GM19463 (cell line): ENCODE measurements around the gene IL1RAP.

ENCODE experiments used
- ATAC-seq: cut with Tn5 transposase; IDR thresholded peaks from one replicate; pipeline ENCODE4 v1.9.1; 2021; ENCODE audit warnings: mild to moderate bottlenecking, moderate library complexity; ENCODE audit not compliant: unreplicated experiment

The IL1RAP gene

GRCh38 chr3:190605385-190605784, 91.5 kb downstream of the IL1RAP start:
- no peak for ATAC-seq

GRCh38 chr3:190606596-190606995, 92.7 kb downstream of the IL1RAP start:
- no peak for ATAC-seq

- no peak for ATAC-seq
These were observed 93.1 kb downstream of the IL1RAP start for GRCh38 chr3:190607021-190607420.

GRCh38 chr3:190608850-190609589, 95.1 kb downstream of the IL1RAP start:
- no peak for ATAC-seq

GRCh38 chr3:190614226-190615059, 100.6 kb downstream of the IL1RAP start:
- no peak for ATAC-seq

GRCh38 chr3:190615060-190615384, 101.1 kb downstream of the IL1RAP start:
- ATAC-seq, result no peak

GRCh38 chr3:190615607-190616006, 101.7 kb downstream of the IL1RAP start:
- ATAC-seq, result no peak

- ATAC-seq, result no peak
These were observed 102.8 kb downstream of the IL1RAP start for GRCh38 chr3:190616637-190617036.

GRCh38 chr3:190617185-190617584, 103.3 kb downstream of the IL1RAP start:
- ATAC-seq, result peak; percentile 72

GRCh38 chr3:190618330-190619030, 104.6 kb downstream of the IL1RAP start:
- ATAC-seq, result peak; percentile 46

GRCh38 chr3:190619353-190619752, 105.5 kb downstream of the IL1RAP start:
- ATAC-seq, result no peak

GRCh38 chr3:190619761-190620160, 105.9 kb downstream of the IL1RAP start:
- no peak for ATAC-seq

GRCh38 chr3:190620886-190621608, 107.2 kb downstream of the IL1RAP start:
- ATAC-seq, result no peak

GRCh38 chr3:190621927-190622326, 108.0 kb downstream of the IL1RAP start:
- no peak for ATAC-seq

- no peak for ATAC-seq
These were observed 110.4 kb downstream of the IL1RAP start for GRCh38 chr3:190624282-190624681.

- no peak for ATAC-seq
These were observed 113.2 kb downstream of the IL1RAP start for GRCh38 chr3:190626951-190627620.

GRCh38 chr3:190629088-190629487, 115.2 kb downstream of the IL1RAP start:
- no peak for ATAC-seq

- ATAC-seq, result no peak
These were observed 117.4 kb downstream of the IL1RAP start for GRCh38 chr3:190631295-190631694.

- ATAC-seq, result no peak
These were observed 127.7 kb downstream of the IL1RAP start for GRCh38 chr3:190641564-190641963.

- ATAC-seq, result no peak
These were observed 128.1 kb downstream of the IL1RAP start for GRCh38 chr3:190642016-190642415.
